ENCODE data around the gene TIGD4. TPM values are rescaled to one million over a fixed set of nuclear protein-coding genes. Genes with fewer than 3 reads are reported as not detected.

TIGD4 gene
- total RNA-seq: 1 to 10 TPM; 1.2 to 2.1 TPM
- under 1 TPM; 0.33 to 0.41 TPM for polyA plus RNA-seq
- long read RNA-seq, donor 1: 0 reads
- long read RNA-seq, donor 2: 0 reads
- long read RNA-seq, donor 3, partial matches to known transcripts: 56 of 56 reads
- long read RNA-seq, donor 3, other reads (novel, unspliced or antisense): 0 of 56 reads
- long read RNA-seq, donor 4: 0 reads
- long read RNA-seq, donor 5, partial matches to known transcripts: 0 of 1 reads
- long read RNA-seq, donor 5, other reads (novel, unspliced or antisense): 0 of 1 reads

DNA sequence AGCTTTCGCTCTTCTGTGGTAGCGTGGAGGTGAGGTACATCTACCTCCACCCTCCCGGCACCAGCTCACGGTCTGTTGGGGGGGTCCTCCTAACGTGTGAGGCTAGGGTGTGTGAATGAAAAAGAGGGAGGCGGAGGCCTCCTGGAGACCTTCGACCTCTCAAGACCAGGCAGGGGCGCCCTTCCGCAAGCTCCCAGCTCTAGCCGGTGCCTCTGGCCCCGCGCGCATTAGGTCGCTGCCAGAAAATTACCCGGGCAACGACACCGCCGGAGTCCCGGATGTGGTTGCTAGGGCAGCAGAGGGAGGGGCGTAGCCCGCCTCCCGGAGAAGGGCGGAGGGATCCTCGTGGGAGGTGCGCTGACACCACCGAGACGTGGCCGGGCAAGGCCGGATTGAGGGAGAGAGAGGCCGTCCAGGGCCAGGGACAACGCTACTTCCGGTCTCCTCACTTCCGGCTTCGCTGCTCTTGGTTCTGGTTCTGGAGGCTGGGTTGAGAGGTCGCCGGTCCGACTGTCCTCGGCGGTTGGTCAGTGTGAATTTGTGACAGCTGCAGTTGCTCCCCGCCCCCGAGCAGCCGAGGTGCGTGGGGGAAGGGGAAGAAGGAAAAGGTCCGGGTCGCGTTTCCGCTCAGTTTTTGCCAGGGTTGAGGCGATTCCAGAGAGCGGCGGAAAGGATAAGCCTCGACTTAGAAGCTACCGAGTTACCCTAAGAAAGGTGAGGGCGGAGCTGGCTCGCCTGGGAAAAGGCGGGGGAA, at the start of gene TIGD4, which contains the start of gene ARFIP1:
TSS of gene TIGD4 (minus strand) at position 218 of the 754 bp plus-strand sequence. CDS start 8,726 bp downstream, outside the sequence.
TSS of gene ARFIP1 (plus strand) at position 442 of the 754 bp plus-strand sequence. CDS start 49,680 bp downstream, outside the sequence.
- peaks cover 0 to 5% (median 0%) of the 10 kb centered on the region in 4 donors for H3K36me3 ChIP-seq (ENCODE audit: control insufficient read depth in 4 of 4, insufficient read depth in 4 of 4, low read length in 4 of 4)
- DNase-seq: peak; percentile 98 to 99 (median 98)
- TF ChIP-seq, protein P1, sequence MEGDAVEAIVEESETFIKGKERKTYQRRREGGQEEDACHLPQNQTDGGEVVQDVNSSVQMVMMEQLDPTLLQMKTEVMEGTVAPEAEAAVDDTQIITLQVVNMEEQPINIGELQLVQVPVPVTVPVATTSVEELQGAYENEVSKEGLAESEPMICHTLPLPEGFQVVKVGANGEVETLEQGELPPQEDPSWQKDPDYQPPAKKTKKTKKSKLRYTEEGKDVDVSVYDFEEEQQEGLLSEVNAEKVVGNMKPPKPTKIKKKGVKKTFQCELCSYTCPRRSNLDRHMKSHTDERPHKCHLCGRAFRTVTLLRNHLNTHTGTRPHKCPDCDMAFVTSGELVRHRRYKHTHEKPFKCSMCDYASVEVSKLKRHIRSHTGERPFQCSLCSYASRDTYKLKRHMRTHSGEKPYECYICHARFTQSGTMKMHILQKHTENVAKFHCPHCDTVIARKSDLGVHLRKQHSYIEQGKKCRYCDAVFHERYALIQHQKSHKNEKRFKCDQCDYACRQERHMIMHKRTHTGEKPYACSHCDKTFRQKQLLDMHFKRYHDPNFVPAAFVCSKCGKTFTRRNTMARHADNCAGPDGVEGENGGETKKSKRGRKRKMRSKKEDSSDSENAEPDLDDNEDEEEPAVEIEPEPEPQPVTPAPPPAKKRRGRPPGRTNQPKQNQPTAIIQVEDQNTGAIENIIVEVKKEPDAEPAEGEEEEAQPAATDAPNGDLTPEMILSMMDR (IDR thresholded peaks at IDR 0.05; ENCODE audit: control extremely low read depth, extremely low read depth): no peak

DNA sequence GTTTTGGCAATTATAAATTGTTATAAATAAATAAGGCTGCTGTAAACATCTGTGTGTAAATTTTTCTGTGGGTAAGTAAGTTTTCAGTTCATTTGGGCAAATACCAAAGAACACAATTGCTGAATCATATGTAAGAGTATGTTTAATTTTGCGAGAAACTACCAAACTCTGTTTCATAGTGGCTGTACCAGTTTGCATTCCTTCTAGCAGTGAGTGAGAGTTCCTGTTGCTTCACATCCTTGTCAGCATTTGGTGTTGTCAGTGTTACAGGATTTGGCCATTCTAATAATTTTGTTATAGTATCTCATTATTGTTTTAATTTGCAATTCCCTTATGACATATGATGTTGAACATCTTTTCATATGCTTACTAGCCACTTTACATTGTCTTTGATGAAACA, 48.6 kb upstream of the TIGD4 start:
- H3K27ac ChIP-seq (ENCODE audit: low read depth in 1 of 2, low read length in 1 of 2): no peak overlapping the region
- no peaks in the 10 kb centered on the region for H3K4me1 ChIP-seq (ENCODE audit: control insufficient read depth in 5 of 5, insufficient read depth in 5 of 5, low read length in 5 of 5)
- ATAC-seq (ENCODE audit: insufficient read depth, low FRiP score) (no peak), DNase-seq (no peak)
- 97 to 100% methylated on average over 1 of the region's 1 CpG for WGBS, 2 donors
- no peak overlapping the region for H3K4me3 ChIP-seq
- TF ChIP-seq, protein P1 (IDR thresholded peaks at IDR 0.05; ENCODE audit: control extremely low read depth, extremely low read depth): no peak
- H3K27me3 ChIP-seq (ENCODE audit: control insufficient read depth in 3 of 3, insufficient read depth in 3 of 3, low read length in 2 of 3): no peaks in the 10 kb centered on the region
- H3K36me3 ChIP-seq (ENCODE audit: control insufficient read depth in 4 of 4, insufficient read depth in 4 of 4, low read length in 4 of 4): peaks cover 0 to 14% (median 3%) of the 10 kb centered on the region in 4 donors
- H3K9ac ChIP-seq (ENCODE audit: insufficient read depth in 1 of 2, low read length in 2 of 2): no peak overlapping the region
- peaks cover 0 to 8% (median 1%) of the 10 kb centered on the region in 4 donors for H3K9me3 ChIP-seq (ENCODE audit: control insufficient read depth in 4 of 4, insufficient read depth in 3 of 4, low read length in 3 of 4)

More for the DNA sequence above, at the start of gene TIGD4, which contains the start of gene ARFIP1:
- ATAC-seq (ENCODE audit: insufficient read depth, low FRiP score): peak; percentile 98
- Histone ChIP-seq H3K9ac (ENCODE audit: insufficient read depth in 1 of 2, low read length in 2 of 2) (peak within 1 kb of the TSS; percentile 76 to 89), H3K4me1 (ENCODE audit: control insufficient read depth in 5 of 5, insufficient read depth in 5 of 5, low read length in 5 of 5) (peaks cover 0 to 25% (median 0%) of the 10 kb centered on the region in 5 donors), H3K9me3 (ENCODE audit: control insufficient read depth in 4 of 4, insufficient read depth in 3 of 4, low read length in 3 of 4) (no peaks in the 10 kb centered on the region), H3K27ac (ENCODE audit: low read depth in 1 of 2, low read length in 1 of 2) (peak within 1 kb of the TSS; percentile 86 to 90), H3K4me3 (peak within 1 kb of the TSS; percentile 63), H3K27me3 (ENCODE audit: control insufficient read depth in 3 of 3, insufficient read depth in 3 of 3, low read length in 2 of 3) (peaks cover 0 to 6% (median 2%) of the 10 kb centered on the region in 3 donors)
- 0 to 1% methylated on average over 55 of the region's 55 CpGs for WGBS, 2 donors

DNA sequence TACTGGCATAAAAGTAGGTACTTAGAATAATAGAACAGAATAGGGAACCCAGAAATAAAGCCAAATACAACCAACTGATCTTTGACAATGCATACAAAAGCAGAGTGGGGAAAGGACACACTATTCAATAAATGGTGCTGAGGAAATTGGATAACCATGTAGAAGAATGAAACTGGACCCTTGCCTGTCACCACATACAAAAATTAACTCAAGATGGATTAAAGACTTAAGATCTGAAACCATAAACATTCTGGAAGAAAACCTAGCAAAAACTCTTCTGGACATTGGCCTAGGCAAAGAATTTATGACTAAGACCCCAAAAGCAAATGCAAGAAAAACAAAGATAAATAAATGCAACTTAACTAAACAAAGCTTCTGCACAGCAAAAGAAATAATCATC, 45.8 kb upstream of the TIGD4 start:
- Histone ChIP-seq H3K9me3 (ENCODE audit: control insufficient read depth in 4 of 4, insufficient read depth in 3 of 4, low read length in 3 of 4) (peaks cover 0 to 12% (median 1%) of the 10 kb centered on the region in 4 donors), H3K36me3 (ENCODE audit: control insufficient read depth in 4 of 4, insufficient read depth in 4 of 4, low read length in 4 of 4) (peaks cover 0 to 2% (median under 1%) of the 10 kb centered on the region in 4 donors)
- TF ChIP-seq, protein P1 (IDR thresholded peaks at IDR 0.05; ENCODE audit: control extremely low read depth, extremely low read depth): no peak

More for the DNA sequence above, 45.8 kb upstream of the TIGD4 start:
- Histone ChIP-seq H3K9ac (ENCODE audit: insufficient read depth in 1 of 2, low read length in 2 of 2) (no peak overlapping the region), H3K27me3 (ENCODE audit: control insufficient read depth in 3 of 3, insufficient read depth in 3 of 3, low read length in 2 of 3) (no peaks in the 10 kb centered on the region), H3K4me3 (no peak overlapping the region), H3K27ac (ENCODE audit: low read depth in 1 of 2, low read length in 1 of 2) (no peak overlapping the region), H3K4me1 (ENCODE audit: control insufficient read depth in 5 of 5, insufficient read depth in 5 of 5, low read length in 5 of 5) (no peaks in the 10 kb centered on the region)
- ATAC-seq (ENCODE audit: insufficient read depth, low FRiP score): no peak
- DNase-seq: no peak
